ENCODE measurements around the gene HMX1.

DNA sequence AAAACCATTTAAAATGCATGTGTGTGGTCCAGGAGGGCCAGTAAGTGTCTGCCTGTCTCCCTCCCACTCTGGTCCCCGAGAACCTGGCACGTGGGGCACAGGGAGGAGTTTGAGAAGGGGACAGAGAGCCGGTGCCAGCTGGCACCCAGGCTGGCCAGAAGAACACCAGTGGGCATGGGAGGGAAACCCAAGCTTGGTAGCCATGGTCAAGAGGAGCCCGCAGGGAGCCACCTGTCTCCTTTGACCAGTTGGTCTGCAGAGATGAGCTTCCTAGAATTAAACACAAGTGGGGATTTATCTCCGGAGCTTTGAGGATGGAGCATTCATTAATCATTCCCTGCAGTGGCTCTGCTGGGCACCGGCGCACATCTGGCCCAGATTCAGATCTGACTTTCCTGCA, 41.6 kb downstream of the HMX1 start:
- TF ChIP-seq, protein P1, sequence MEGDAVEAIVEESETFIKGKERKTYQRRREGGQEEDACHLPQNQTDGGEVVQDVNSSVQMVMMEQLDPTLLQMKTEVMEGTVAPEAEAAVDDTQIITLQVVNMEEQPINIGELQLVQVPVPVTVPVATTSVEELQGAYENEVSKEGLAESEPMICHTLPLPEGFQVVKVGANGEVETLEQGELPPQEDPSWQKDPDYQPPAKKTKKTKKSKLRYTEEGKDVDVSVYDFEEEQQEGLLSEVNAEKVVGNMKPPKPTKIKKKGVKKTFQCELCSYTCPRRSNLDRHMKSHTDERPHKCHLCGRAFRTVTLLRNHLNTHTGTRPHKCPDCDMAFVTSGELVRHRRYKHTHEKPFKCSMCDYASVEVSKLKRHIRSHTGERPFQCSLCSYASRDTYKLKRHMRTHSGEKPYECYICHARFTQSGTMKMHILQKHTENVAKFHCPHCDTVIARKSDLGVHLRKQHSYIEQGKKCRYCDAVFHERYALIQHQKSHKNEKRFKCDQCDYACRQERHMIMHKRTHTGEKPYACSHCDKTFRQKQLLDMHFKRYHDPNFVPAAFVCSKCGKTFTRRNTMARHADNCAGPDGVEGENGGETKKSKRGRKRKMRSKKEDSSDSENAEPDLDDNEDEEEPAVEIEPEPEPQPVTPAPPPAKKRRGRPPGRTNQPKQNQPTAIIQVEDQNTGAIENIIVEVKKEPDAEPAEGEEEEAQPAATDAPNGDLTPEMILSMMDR (optimal IDR thresholded peaks at IDR 0.05 in 1 of 3, IDR thresholded peaks at IDR 0.05 in 1 of 3, conservative IDR thresholded peaks at IDR 0.05 in 1 of 3; ENCODE audit: extremely low read depth in 1 of 3, insufficient read depth in 2 of 3, low read length in 3 of 3), result no peak
- TF ChIP-seq EZH2 (IDR thresholded peaks at IDR 0.05; ENCODE audit: low read length), result no peak

Data from keratinocyte (primary cell).